Stimulated activated naive CD8-positive, alpha-beta T cell treated with anti-CD3 and anti-CD28 coated beads, Interleukin-15, Interleukin-2, amounts not matched to agents 100 ng/mL and 50 ng/mL, for 24 hours (primary cell): ENCODE measurements around the gene IQGAP2.

Experiments
- H3K27ac Mint-ChIP-seq: one replicate; pipeline ENCODE4 v1.8.0; 2021; ENCODE audit warnings: mild to moderate bottlenecking, mixed read lengths
- H3K27me3 Mint-ChIP-seq: one replicate; pipeline ENCODE4 v1.8.0; 2021; ENCODE audit warnings: mixed read lengths
- H3K36me3 Mint-ChIP-seq: one replicate; pipeline ENCODE4 v1.8.0; 2021; ENCODE audit warnings: low read depth, mixed read lengths
- H3K4me1 Mint-ChIP-seq: one replicate; pipeline ENCODE4 v1.8.0; 2021; ENCODE audit warnings: low read depth, mixed read lengths
- H3K4me3 Mint-ChIP-seq: one replicate; pipeline ENCODE4 v1.8.0; 2021; ENCODE audit warnings: mild to moderate bottlenecking, mixed read lengths
- H3K9me3 Mint-ChIP-seq: one replicate; pipeline ENCODE4 v1.8.0; 2021; ENCODE audit warnings: mixed read lengths

IQGAP2 gene

GRCh38 chr5:76616206-76616605 is 213.1 kb downstream of the IQGAP2 start:
- no peaks in the 10 kb centered on the region for H3K4me1 Mint-ChIP-seq
- no peaks in the 10 kb centered on the region for H3K9me3 Mint-ChIP-seq
- peaks cover 22% of the 10 kb centered on the region for H3K36me3 Mint-ChIP-seq
- H3K4me3 Mint-ChIP-seq = no peak overlapping the region
- no peak overlapping the region for H3K27ac Mint-ChIP-seq
- no peaks in the 10 kb centered on the region for H3K27me3 Mint-ChIP-seq

- H3K4me1 Mint-ChIP-seq = no peaks in the 10 kb centered on the region
- H3K4me3 Mint-ChIP-seq = no peak overlapping the region
- no peaks in the 10 kb centered on the region for H3K27me3 Mint-ChIP-seq
- H3K36me3 Mint-ChIP-seq = peaks cover 13% of the 10 kb centered on the region
- no peaks in the 10 kb centered on the region for H3K9me3 Mint-ChIP-seq
- no peak overlapping the region for H3K27ac Mint-ChIP-seq
Measured at GRCh38 chr5:76617229-76617628, 214.1 kb downstream of the IQGAP2 start.

- Mint-ChIP-seq H3K9me3 (no peaks in the 10 kb centered on the region), H3K4me3 (no peak overlapping the region), H3K36me3 (peaks cover 13% of the 10 kb centered on the region), H3K4me1 (no peaks in the 10 kb centered on the region), H3K27me3 (no peaks in the 10 kb centered on the region), H3K27ac (no peak overlapping the region)
Measured at GRCh38 chr5:76617675-76618074, 214.6 kb downstream of the IQGAP2 start.

GRCh38 chr5:76620166-76620565 is 217.1 kb downstream of the IQGAP2 start:
- Mint-ChIP-seq H3K4me1 (peaks cover 5% of the 10 kb centered on the region), H3K4me3 (no peak overlapping the region), H3K27ac (peak overlapping the region; percentile 39), H3K9me3 (no peaks in the 10 kb centered on the region), H3K27me3 (no peaks in the 10 kb centered on the region), H3K36me3 (peaks cover 13% of the 10 kb centered on the region)

GRCh38 chr5:76622076-76622475 is 219.0 kb downstream of the IQGAP2 start:
- Mint-ChIP-seq H3K9me3 (no peaks in the 10 kb centered on the region), H3K4me3 (no peak overlapping the region), H3K27me3 (no peaks in the 10 kb centered on the region), H3K4me1 (peaks cover 20% of the 10 kb centered on the region), H3K27ac (no peak overlapping the region), H3K36me3 (peaks cover 16% of the 10 kb centered on the region)

- Mint-ChIP-seq H3K36me3 (peaks cover 16% of the 10 kb centered on the region), H3K9me3 (no peaks in the 10 kb centered on the region)
Measured at GRCh38 chr5:76622973-76623596, 220.0 kb downstream of the IQGAP2 start, which contains the start of gene F2RL2. F2RL2 (minus strand) TSS chr5:76623403; CDS start chr5:76623230, 173 bp downstream.

GRCh38 chr5:76625087-76625815 is 222.2 kb downstream of the IQGAP2 start:
- Mint-ChIP-seq H3K27ac (peak overlapping the region; percentile 12), H3K36me3 (peaks cover 30% of the 10 kb centered on the region), H3K4me3 (no peak overlapping the region), H3K4me1 (peaks cover 20% of the 10 kb centered on the region), H3K9me3 (no peaks in the 10 kb centered on the region), H3K27me3 (no peaks in the 10 kb centered on the region)

More at GRCh38 chr5:76622973-76623596, 220.0 kb downstream of the IQGAP2 start, which contains the start of gene F2RL2:
- H3K4me1 Mint-ChIP-seq = peaks cover 20% of the 10 kb centered on the region
- H3K27ac Mint-ChIP-seq = no peak within 1 kb of the TSS
- no peak within 1 kb of the TSS for H3K4me3 Mint-ChIP-seq
- no peaks in the 10 kb centered on the region for H3K27me3 Mint-ChIP-seq

GRCh38 chr5:76626738-76627137 is 223.7 kb downstream of the IQGAP2 start:
- H3K36me3 Mint-ChIP-seq = peaks cover 30% of the 10 kb centered on the region
- no peaks in the 10 kb centered on the region for H3K9me3 Mint-ChIP-seq
- H3K4me1 Mint-ChIP-seq = peaks cover 20% of the 10 kb centered on the region
- H3K4me3 Mint-ChIP-seq = no peak overlapping the region
- H3K27me3 Mint-ChIP-seq = no peaks in the 10 kb centered on the region
- peak overlapping the region; percentile 42 for H3K27ac Mint-ChIP-seq

- peaks cover 7% of the 10 kb centered on the region for H3K4me1 Mint-ChIP-seq
- peaks cover 37% of the 10 kb centered on the region for H3K36me3 Mint-ChIP-seq
- no peaks in the 10 kb centered on the region for H3K27me3 Mint-ChIP-seq
- no peak overlapping the region for H3K27ac Mint-ChIP-seq
- H3K9me3 Mint-ChIP-seq = no peaks in the 10 kb centered on the region
- no peak overlapping the region for H3K4me3 Mint-ChIP-seq
Measured at GRCh38 chr5:76634661-76635060, 231.6 kb downstream of the IQGAP2 start.

- Mint-ChIP-seq H3K9me3 (no peaks in the 10 kb centered on the region), H3K4me3 (no peak overlapping the region), H3K27ac (no peak overlapping the region), H3K4me1 (peaks cover 10% of the 10 kb centered on the region), H3K27me3 (no peaks in the 10 kb centered on the region), H3K36me3 (peaks cover 38% of the 10 kb centered on the region)
Measured at GRCh38 chr5:76637490-76637889, 234.4 kb downstream of the IQGAP2 start.

GRCh38 chr5:76638479-76638878 is 235.4 kb downstream of the IQGAP2 start:
- Mint-ChIP-seq H3K4me3 (no peak overlapping the region), H3K27me3 (no peaks in the 10 kb centered on the region), H3K4me1 (peaks cover 10% of the 10 kb centered on the region), H3K27ac (peak overlapping the region; percentile 37), H3K36me3 (peaks cover 43% of the 10 kb centered on the region), H3K9me3 (no peaks in the 10 kb centered on the region)

- H3K9me3 Mint-ChIP-seq = no peaks in the 10 kb centered on the region
Measured at GRCh38 chr5:76641514-76642120, 238.5 kb downstream of the IQGAP2 start.

GRCh38 chr5:76642390-76643040 is 239.4 kb downstream of the IQGAP2 start:
- Mint-ChIP-seq H3K27me3 (no peaks in the 10 kb centered on the region), H3K4me3 (no peak overlapping the region), H3K4me1 (peaks cover 10% of the 10 kb centered on the region), H3K27ac (no peak overlapping the region), H3K36me3 (peaks cover 53% of the 10 kb centered on the region), H3K9me3 (peaks cover 2% of the 10 kb centered on the region)

More at GRCh38 chr5:76641514-76642120, 238.5 kb downstream of the IQGAP2 start:
- peaks cover 10% of the 10 kb centered on the region for H3K4me1 Mint-ChIP-seq
- peaks cover 54% of the 10 kb centered on the region for H3K36me3 Mint-ChIP-seq
- H3K27ac Mint-ChIP-seq = no peak overlapping the region
- no peak overlapping the region for H3K4me3 Mint-ChIP-seq
- H3K27me3 Mint-ChIP-seq = no peaks in the 10 kb centered on the region

- Mint-ChIP-seq H3K4me3 (no peak overlapping the region), H3K36me3 (peaks cover 60% of the 10 kb centered on the region), H3K27me3 (no peaks in the 10 kb centered on the region), H3K4me1 (peaks cover 9% of the 10 kb centered on the region), H3K9me3 (peaks cover 11% of the 10 kb centered on the region), H3K27ac (no peak overlapping the region)
Measured at GRCh38 chr5:76643371-76643770, 240.3 kb downstream of the IQGAP2 start.

- Mint-ChIP-seq H3K4me1 (no peaks in the 10 kb centered on the region), H3K36me3 (peaks cover 64% of the 10 kb centered on the region), H3K27me3 (no peaks in the 10 kb centered on the region), H3K4me3 (no peak overlapping the region), H3K9me3 (peaks cover 24% of the 10 kb centered on the region), H3K27ac (no peak overlapping the region)
Measured at GRCh38 chr5:76649140-76649539, 246.1 kb downstream of the IQGAP2 start.
